Neuron (in vitro differentiated cells): Measurements from ENCODE around the gene ZNF845.
A peak's percentile ranks its signal among the peaks of the same experiment; 100 is the strongest.
"Not testable (repeated sequence)": the region's sequence is repeated elsewhere in the genome, so short reads cannot be mapped to it uniquely, and the experiment has no call there.

Experiments used
- H2AFZ ChIP-seq: one replicate; pipeline ENCODE4 v1.6.1; 2013; ENCODE audit warnings: low read depth, mild to moderate bottlenecking, inconsistent platforms, low read length, moderate library complexity
- H3K27me3 ChIP-seq: one replicate; pipeline ENCODE4 v1.6.1; 2013; ENCODE audit warnings: low read length; ENCODE audit not compliant: insufficient read depth
- H3K36me3 ChIP-seq: one replicate; pipeline ENCODE4 v1.6.1; 2013; ENCODE audit warnings: low read length; ENCODE audit not compliant: insufficient read depth
- H3K4me1 ChIP-seq: one replicate; pipeline ENCODE4 v1.6.1; 2013; ENCODE audit warnings: low read length; ENCODE audit not compliant: insufficient read depth
- H3K4me3 ChIP-seq: 2 replicates; pipeline ENCODE4 v1.5.1; 2013; ENCODE audit warnings: mild to moderate bottlenecking, low read length, moderate library complexity
- H3K9me3 ChIP-seq: one replicate; pipeline ENCODE4 v1.6.1; 2013; ENCODE audit warnings: low read length

ZNF845 gene

DNA sequence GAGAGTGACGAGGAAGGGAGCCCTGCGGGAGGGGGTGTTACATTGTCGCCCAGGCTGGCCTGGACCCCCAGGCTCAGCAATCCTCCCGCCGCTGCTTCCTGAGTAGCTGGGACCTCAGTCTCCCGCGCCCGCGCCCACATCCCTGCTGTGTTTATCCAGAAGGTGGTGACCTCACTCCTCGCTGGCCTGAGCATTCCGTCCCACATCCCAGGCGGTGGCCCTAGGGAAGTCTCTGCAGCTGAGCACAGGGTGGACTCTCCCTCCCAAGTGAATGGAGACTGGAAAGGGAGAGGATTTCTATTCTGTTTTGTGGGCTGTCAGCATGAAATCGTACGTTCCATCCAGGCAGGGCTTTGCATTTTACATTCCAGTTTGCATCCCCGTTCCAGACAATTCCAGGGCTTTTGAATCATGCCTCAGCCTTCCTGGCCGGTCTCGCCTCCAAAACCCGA lies 61.0 kb downstream of the ZNF845 start:
- H3K4me1 ChIP-seq, result peaks cover 6% of the 10 kb centered on the region
- H3K4me3 ChIP-seq, result peak overlapping the region; percentile 93
- H3K27me3 ChIP-seq, result no peaks in the 10 kb centered on the region
- H3K36me3 ChIP-seq, result peaks cover 10% of the 10 kb centered on the region
- no peaks in the 10 kb centered on the region for H3K9me3 ChIP-seq
- peak overlapping the region; percentile 88 for H2AFZ ChIP-seq

DNA sequence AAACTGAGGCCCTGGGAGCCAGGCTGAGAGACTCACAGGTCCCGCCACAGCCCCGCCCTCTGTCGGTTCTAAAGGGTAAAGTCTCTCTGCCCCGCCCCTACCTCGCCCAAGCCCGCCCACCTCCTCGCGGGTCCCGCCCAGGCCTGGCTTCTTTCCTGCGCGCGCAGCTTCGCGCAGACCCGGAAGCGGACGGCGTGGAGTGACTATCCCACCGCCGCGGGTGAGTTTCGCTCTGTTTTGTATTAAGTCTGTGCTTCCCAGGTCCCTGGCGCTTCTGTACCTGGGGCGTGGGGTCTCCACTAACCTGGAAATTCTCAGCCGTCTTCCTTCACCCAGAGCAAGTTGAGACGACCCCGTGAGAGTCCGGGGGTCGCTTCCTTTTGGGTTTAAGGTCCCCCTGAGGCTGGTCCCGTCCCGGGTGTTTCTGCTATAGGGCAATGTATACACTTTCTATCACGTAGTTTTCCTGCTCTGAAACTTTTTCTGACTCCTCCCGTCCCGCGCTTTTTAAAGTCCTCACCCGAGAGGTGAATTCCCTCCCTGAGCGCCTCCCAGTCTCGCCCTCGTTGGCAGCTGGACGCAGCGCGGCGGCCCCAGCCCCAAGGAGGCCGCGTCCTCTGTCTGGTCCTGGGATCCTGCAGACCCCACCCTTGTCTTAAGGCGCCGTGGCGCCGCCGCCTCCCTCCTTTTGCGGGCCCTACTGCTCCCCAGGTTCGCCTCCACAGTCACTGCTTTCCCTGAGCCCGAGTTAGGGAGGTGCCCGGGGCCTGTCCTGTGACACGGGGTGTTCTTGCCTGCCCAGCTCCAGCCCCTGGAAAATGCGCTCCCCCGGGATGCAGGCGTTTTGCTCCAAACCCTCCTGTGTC lies 61.7 kb downstream of the ZNF845 start, which contains the start of gene ZNF765:
TSS of gene ZNF765 (plus strand) at position 176 of the 866 bp plus-strand sequence. CDS start 2,867 bp downstream, outside the sequence.
- Histone ChIP-seq H3K4me3 (peak within 1 kb of the TSS; percentile 93), H3K27me3 (no peaks in the 10 kb centered on the region), H3K36me3 (peaks cover 16% of the 10 kb centered on the region), H2AFZ (peak within 1 kb of the TSS; percentile 88), H3K9me3 (peaks cover 3% of the 10 kb centered on the region), H3K4me1 (peaks cover 6% of the 10 kb centered on the region)

DNA sequence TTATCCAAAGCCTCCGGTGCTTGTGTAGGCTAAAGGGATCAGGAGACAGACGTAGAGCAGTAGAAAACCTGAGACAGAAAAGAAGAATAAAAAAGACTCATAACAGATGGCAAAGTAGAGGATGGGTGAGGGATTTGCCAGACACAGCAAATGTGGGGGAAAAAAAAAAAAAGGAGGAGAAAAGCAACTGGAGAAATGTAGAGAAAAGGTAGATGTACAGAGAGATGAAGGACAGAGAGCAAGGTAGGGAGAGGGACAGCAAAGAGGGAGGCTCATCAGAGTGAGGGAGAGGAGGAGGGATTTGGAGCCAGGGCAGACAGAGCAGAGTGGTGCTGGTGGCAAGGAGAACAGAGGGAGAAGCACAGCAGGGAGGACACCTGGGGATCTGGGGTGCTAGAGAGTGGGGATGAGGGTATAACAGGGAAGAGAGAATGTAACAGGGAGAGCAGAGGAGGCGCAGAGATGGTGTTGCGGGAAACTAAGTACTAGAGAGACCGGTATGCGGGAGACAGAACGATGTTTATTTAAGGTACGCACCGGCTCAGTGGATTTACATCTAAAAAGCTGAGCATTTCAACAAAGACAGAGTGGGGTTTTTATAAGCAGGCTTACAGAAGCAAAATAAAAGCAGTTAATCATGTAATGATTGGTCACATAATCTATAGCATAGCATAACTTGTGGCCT lies 62.4 kb downstream of the ZNF845 start:
- H3K9me3 ChIP-seq, H3K27me3 ChIP-seq: not testable (repeated sequence)

DNA sequence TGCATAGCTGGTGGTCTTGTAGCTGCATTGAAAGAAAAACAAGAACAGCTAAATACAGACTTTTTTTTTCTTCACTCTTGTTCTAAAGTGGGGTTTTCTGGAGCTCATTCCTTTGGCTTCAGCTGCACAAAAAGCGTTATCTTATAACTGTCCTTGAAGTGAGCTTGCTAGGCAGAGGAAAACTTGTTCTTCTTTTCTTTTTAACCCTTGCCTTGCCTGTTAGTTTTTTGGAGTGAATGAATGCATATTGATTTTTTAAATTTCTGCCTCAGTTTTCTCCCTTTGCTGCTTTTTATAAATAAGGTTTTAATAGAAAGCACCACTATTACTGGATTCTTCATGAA lies 62.9 kb downstream of the ZNF845 start:
- Histone ChIP-seq H3K27me3 (no peaks in the 10 kb centered on the region), H3K9me3 (peaks cover 6% of the 10 kb centered on the region), H3K4me1 (peaks cover 6% of the 10 kb centered on the region), H2AFZ (no peak overlapping the region), H3K4me3 (peak overlapping the region; percentile 93), H3K36me3 (peaks cover 20% of the 10 kb centered on the region)

More for the DNA sequence above, 62.4 kb downstream of the ZNF845 start:
- H3K4me1 ChIP-seq, result not testable (repeated sequence)
- H2AFZ ChIP-seq, result peak overlapping the region; percentile 88
- H3K36me3 ChIP-seq, result peaks cover 19% of the 10 kb centered on the region
- peak overlapping the region; percentile 93 for H3K4me3 ChIP-seq

DNA sequence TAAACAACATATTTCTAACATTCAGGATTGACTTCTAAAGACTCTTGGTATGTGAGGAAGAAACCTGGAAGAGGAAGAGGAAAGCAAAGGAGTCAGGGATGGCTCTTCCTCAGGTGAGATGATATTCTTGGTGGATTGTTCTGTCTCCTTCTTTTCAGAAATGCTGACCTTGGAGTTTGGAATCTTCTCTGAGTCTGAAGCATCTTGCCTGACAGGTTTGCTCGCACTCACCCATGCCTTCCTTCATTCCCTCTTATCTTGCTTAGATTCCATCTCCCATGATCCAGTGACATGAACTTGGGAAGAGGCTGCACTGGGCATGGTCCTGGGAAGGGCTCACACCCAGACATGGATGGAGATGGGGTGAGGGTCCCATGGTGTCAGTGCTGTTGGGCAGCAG lies 64.4 kb downstream of the ZNF845 start:
- peaks cover 14% of the 10 kb centered on the region for H3K9me3 ChIP-seq
- not testable (repeated sequence) for H3K4me3 ChIP-seq, H3K4me1 ChIP-seq

More for the DNA sequence above, 64.4 kb downstream of the ZNF845 start:
- H3K27me3 ChIP-seq, H2AFZ ChIP-seq: not testable (repeated sequence)
- peaks cover 30% of the 10 kb centered on the region for H3K36me3 ChIP-seq
